SK-N-SH treated with all-trans-retinoic acid at 6 μM for 48 hours (cell line): ENCODE data around the gene CFD.

Experiments used
- ATAC-seq: fragments of 200-7000 bp; cut with Tn5 transposase; 3 replicates; pipeline ENCODE4 v1.9.1; 2020; ENCODE audit warnings: mild to moderate bottlenecking, moderate library complexity
- ARNTL ChIP-seq: fragments of 450-650 bp; formaldehyde crosslinking; IDR thresholded peaks from 2 replicates; pipeline ENCODE4 v1.5.0; 2020; ENCODE audit warnings: low read depth, mild to moderate bottlenecking, moderate library complexity, borderline replicate concordance
- CSDC2 ChIP-seq: fragments of 250-450 bp; sonication (Bioruptor Pico); IDR thresholded peaks from 2 replicates; pipeline ENCODE4 v1.5.0; 2020; ENCODE audit warnings: mild to moderate bottlenecking, moderate library complexity
- ESRRG ChIP-seq: fragments of 250-450 bp; sonication (Bioruptor Pico); IDR thresholded peaks from 2 replicates; pipeline ENCODE4 v1.6.1; 2021; ENCODE audit warnings: mild to moderate bottlenecking
- GLIS3 ChIP-seq: fragments of 250-450 bp; sonication (Bioruptor Pico); IDR thresholded peaks from 2 replicates; pipeline ENCODE4 v1.5.0; 2020; ENCODE audit warnings: mild to moderate bottlenecking, moderate library complexity
- ISL1 ChIP-seq: fragments of 250-450 bp; sonication (Bioruptor Pico); IDR thresholded peaks from 2 replicates; pipeline ENCODE4 v2.1.2; 2022; ENCODE audit warnings: mild to moderate bottlenecking, moderate library complexity
- OSR1 ChIP-seq: fragments of 250-450 bp; sonication (Bioruptor Pico); IDR thresholded peaks from 2 replicates; pipeline ENCODE4 v1.8.0; 2022; ENCODE audit warnings: moderate library complexity, mild to moderate bottlenecking, inconsistent platforms
- PPARA ChIP-seq: fragments of 250-450 bp; sonication (Bioruptor Pico); IDR thresholded peaks from 2 replicates; pipeline ENCODE4 v1.5.0; 2020; ENCODE audit warnings: mild to moderate bottlenecking, borderline replicate concordance
- SNAI2 ChIP-seq: fragments of 250-450 bp; sonication (Bioruptor Pico); IDR thresholded peaks from 2 replicates; pipeline ENCODE4 v1.5.0; 2020; ENCODE audit warnings: mild to moderate bottlenecking, moderate library complexity
- TCF4 ChIP-seq: fragments of 250-450 bp; sonication (Bioruptor Pico); IDR thresholded peaks from 2 replicates; pipeline ENCODE4 v1.8.0; 2021; ENCODE audit warnings: mild to moderate bottlenecking, moderate library complexity, borderline replicate concordance
- ZC3H10 ChIP-seq: fragments of 250-450 bp; sonication (Bioruptor Pico); IDR thresholded peaks from 2 replicates; pipeline ENCODE4 v1.5.1; 2021; ENCODE audit warnings: mild to moderate bottlenecking, moderate library complexity
- ZFP30 ChIP-seq: fragments of 450-650 bp; formaldehyde crosslinking; IDR thresholded peaks from 2 replicates; pipeline ENCODE4 v1.5.0; 2022; ENCODE audit warnings: mild to moderate bottlenecking, moderate library complexity
- ZNF565 ChIP-seq: fragments of 450-650 bp; formaldehyde crosslinking; conservative IDR thresholded peaks from 2 replicates; pipeline ENCODE4 v1.5.0; 2020; ENCODE audit warnings: low read depth, mild to moderate bottlenecking, moderate library complexity
- ZNF70 ChIP-seq: fragments of 450-650 bp; formaldehyde crosslinking; IDR thresholded peaks from 2 replicates; pipeline ENCODE4 v1.5.0; 2020; ENCODE audit warnings: mild to moderate bottlenecking, moderate library complexity
- ZNF8 ChIP-seq: fragments of 450-650 bp; formaldehyde crosslinking; IDR thresholded peaks from 2 replicates; pipeline ENCODE4 v1.5.0; 2020; ENCODE audit warnings: mild to moderate bottlenecking, moderate library complexity
- TF ChIP-seq, protein P1 (sequence below): fragments of 250-450 bp; sonication (Bioruptor Pico); IDR thresholded peaks from 2 replicates; pipeline ENCODE4 v1.5.0; 2020; ENCODE audit warnings: mild to moderate bottlenecking, moderate library complexity
- TF ChIP-seq, protein P2 (sequence below): fragments of 250-450 bp; sonication (Bioruptor Pico); IDR thresholded peaks from 2 replicates; pipeline ENCODE4 v1.8.0; 2020; ENCODE audit warnings: mild to moderate bottlenecking, moderate library complexity, borderline replicate concordance
- TF ChIP-seq, protein P3 (sequence below): fragments of 250-450 bp; sonication (Bioruptor Pico); IDR thresholded peaks from 2 replicates; pipeline ENCODE4 v1.5.1; 2020; ENCODE audit warnings: low read depth, mild to moderate bottlenecking, moderate library complexity
- TF ChIP-seq, protein P4 (sequence below): fragments of 250-450 bp; sonication (Bioruptor Pico); IDR thresholded peaks from 2 replicates; pipeline ENCODE4 v1.8.0; 2021; ENCODE audit warnings: low read depth, mild to moderate bottlenecking, moderate library complexity, borderline replicate concordance
- TF ChIP-seq, protein P5 (sequence below): fragments of 250-450 bp; sonication (Bioruptor Pico); IDR thresholded peaks from 2 replicates; pipeline ENCODE4 v1.5.1; 2021; ENCODE audit warnings: mild to moderate bottlenecking, moderate library complexity

CFD gene

DNA sequence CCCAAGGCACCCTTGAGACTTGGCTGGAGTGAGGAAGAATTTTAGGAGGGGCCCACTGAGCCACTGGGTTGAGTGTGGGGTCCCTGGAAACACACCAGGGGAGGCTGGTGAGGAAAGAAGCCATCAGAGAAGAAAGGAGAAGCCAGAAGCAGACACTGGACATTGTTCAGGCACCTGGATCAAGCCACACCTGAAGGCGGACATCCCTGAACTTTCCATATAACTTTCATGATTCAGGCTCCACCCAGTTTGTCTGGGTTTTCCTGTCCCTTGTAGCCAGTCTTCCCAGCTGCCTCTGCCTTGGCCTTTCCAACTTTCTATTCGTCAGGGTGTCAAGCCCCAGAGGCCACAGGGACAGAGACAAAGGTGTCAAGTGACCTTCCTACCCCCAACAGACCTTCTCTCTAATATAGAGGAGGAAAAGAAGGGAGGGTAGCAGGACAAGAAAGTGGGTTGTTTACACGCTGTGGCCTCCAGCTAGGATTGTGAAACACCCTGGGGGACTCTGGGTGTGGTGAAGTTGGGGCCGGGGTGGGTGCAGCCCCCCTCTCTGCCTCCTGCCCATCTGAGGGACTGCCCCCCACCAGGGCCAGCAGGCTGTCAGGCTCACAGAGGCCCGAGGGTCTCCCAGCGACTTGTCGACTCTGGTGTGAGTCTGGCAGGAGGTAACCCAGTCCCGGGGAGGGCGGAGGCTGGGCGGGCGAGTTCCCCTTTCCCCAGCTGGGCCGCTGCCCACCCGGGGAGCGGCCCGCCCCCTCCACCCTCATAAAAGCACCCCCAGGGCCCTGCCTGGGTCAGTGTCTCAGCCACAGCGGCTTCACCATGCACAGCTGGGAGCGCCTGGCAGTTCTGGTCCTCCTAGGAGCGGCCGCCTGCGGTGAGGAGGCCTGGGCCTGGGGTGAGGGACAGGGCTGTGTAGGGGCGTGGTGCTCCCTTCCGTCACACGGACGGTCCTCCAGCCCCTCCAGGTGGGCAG is at the start of gene CFD:
Gene CFD, plus strand, starts transcription at position 797 of the 976 bp plus-strand sequence. Its CDS starts 26 bp downstream, at position 823.
- TF ChIP-seq ZNF8 (CRISPR knock-in tag) (no peak), ZC3H10 (CRISPR knock-in tag) (no peak), PPARA (CRISPR knock-in tag) (no peak), SNAI2 (no peak), TCF4 (no peak), ZFP30 (CRISPR knock-in tag) (no peak), ISL1 (CRISPR knock-in tag) (no peak), GLIS3 (no peak)
- TF ChIP-seq, protein P1, sequence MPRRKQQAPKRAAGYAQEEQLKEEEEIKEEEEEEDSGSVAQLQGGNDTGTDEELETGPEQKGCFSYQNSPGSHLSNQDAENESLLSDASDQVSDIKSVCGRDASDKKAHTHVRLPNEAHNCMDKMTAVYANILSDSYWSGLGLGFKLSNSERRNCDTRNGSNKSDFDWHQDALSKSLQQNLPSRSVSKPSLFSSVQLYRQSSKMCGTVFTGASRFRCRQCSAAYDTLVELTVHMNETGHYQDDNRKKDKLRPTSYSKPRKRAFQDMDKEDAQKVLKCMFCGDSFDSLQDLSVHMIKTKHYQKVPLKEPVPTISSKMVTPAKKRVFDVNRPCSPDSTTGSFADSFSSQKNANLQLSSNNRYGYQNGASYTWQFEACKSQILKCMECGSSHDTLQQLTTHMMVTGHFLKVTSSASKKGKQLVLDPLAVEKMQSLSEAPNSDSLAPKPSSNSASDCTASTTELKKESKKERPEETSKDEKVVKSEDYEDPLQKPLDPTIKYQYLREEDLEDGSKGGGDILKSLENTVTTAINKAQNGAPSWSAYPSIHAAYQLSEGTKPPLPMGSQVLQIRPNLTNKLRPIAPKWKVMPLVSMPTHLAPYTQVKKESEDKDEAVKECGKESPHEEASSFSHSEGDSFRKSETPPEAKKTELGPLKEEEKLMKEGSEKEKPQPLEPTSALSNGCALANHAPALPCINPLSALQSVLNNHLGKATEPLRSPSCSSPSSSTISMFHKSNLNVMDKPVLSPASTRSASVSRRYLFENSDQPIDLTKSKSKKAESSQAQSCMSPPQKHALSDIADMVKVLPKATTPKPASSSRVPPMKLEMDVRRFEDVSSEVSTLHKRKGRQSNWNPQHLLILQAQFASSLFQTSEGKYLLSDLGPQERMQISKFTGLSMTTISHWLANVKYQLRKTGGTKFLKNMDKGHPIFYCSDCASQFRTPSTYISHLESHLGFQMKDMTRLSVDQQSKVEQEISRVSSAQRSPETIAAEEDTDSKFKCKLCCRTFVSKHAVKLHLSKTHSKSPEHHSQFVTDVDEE (CRISPR knock-in tag) = no peak
- TF ChIP-seq, all 23 proteins: peak for 0
- no peak for ATAC-seq

DNA sequence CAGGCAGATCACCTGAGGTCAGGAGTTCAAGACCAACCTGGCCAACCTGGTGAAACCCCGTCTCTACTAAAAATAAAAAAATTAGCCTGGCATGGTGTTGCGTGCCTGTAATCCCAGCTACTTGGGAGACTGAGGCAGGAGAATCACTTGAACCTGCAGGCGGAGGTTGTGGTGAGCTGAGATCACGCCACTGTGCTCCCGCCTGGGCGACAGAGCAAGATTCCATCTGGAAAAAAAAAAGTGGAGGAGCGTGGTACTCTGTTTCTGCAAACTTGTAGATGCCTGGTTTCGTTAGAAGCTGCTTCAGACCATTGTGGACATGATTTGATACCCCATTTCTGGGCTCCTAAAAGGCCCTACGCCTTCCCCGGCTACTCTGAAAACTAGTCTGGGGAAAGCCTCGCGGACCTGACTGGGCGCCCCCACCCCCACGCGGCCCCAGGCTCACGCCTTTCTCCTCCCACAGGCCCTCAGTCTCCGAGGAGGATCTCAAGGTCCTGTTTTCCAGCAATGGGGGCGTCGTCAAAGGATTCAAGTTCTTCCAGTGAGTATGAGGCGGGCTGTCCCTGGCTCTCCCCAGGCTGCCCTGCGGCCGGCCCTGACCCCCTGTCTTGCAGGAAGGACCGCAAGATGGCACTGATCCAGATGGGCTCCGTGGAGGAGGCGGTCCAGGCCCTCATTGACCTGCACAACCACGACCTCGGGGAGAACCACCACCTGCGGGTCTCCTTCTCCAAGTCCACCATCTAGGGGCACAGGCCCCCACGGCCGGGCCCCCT is 49.2 kb upstream of the CFD start:
- ATAC-seq = no peak
- TF ChIP-seq, protein P2, sequence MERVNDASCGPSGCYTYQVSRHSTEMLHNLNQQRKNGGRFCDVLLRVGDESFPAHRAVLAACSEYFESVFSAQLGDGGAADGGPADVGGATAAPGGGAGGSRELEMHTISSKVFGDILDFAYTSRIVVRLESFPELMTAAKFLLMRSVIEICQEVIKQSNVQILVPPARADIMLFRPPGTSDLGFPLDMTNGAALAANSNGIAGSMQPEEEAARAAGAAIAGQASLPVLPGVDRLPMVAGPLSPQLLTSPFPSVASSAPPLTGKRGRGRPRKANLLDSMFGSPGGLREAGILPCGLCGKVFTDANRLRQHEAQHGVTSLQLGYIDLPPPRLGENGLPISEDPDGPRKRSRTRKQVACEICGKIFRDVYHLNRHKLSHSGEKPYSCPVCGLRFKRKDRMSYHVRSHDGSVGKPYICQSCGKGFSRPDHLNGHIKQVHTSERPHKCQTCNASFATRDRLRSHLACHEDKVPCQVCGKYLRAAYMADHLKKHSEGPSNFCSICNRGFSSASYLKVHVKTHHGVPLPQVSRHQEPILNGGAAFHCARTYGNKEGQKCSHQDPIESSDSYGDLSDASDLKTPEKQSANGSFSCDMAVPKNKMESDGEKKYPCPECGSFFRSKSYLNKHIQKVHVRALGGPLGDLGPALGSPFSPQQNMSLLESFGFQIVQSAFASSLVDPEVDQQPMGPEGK (CRISPR knock-in tag) = no peak
- TF ChIP-seq TCF4 (no peak), OSR1 (CRISPR knock-in tag) (no peak), ZC3H10 (CRISPR knock-in tag) (no peak), ZNF565 (CRISPR knock-in tag) (no peak), ISL1 (CRISPR knock-in tag) (no peak)
- TF ChIP-seq, protein P3, sequence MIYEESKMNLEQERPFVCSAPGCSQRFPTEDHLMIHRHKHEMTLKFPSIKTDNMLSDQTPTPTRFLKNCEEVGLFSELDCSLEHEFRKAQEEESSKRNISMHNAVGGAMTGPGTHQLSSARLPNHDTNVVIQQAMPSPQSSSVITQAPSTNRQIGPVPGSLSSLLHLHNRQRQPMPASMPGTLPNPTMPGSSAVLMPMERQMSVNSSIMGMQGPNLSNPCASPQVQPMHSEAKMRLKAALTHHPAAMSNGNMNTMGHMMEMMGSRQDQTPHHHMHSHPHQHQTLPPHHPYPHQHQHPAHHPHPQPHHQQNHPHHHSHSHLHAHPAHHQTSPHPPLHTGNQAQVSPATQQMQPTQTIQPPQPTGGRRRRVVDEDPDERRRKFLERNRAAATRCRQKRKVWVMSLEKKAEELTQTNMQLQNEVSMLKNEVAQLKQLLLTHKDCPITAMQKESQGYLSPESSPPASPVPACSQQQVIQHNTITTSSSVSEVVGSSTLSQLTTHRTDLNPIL (CRISPR knock-in tag) = no peak

DNA sequence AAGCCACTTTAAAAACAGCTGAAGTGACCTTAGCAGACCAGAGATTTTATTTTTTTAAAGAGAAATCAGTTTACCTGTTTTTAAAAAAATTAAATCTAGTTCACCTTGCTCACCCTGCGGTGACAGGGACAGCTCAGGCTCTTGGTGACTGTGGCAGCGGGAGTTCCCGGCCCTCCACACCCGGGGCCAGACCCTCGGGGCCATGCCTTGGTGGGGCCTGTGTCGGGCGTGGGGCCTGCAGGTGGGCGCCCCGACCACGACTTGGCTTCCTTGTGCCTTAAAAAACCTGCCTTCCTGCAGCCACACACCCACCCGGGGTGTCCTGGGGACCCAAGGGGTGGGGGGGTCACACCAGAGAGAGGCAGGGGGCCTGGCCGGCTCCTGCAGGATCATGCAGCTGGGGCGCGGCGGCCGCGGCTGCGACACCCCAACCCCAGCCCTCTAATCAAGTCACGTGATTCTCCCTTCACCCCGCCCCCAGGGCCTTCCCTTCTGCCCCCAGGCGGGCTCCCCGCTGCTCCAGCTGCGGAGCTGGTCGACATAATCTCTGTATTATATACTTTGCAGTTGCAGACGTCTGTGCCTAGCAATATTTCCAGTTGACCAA is 48.5 kb upstream of the CFD start:
- TF ChIP-seq, protein P4, sequence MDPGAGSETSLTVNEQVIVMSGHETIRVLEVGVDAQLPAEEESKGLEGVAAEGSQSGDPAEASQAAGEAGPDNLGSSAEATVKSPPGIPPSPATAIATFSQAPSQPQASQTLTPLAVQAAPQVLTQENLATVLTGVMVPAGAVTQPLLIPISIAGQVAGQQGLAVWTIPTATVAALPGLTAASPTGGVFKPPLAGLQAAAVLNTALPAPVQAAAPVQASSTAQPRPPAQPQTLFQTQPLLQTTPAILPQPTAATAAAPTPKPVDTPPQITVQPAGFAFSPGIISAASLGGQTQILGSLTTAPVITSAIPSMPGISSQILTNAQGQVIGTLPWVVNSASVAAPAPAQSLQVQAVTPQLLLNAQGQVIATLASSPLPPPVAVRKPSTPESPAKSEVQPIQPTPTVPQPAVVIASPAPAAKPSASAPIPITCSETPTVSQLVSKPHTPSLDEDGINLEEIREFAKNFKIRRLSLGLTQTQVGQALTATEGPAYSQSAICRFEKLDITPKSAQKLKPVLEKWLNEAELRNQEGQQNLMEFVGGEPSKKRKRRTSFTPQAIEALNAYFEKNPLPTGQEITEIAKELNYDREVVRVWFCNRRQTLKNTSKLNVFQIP (CRISPR knock-in tag) = no peak
- TF ChIP-seq ZC3H10 (CRISPR knock-in tag) (no peak), GLIS3 (no peak), SNAI2 (no peak), ISL1 (CRISPR knock-in tag) (no peak), ZNF70 (no peak), ZNF8 (CRISPR knock-in tag) (no peak), TCF4 (no peak), CSDC2 (no peak), PPARA (CRISPR knock-in tag) (no peak), ESRRG (CRISPR knock-in tag) (no peak), ZFP30 (CRISPR knock-in tag) (no peak), ARNTL (CRISPR knock-in tag) (no peak)
- TF ChIP-seq, protein P5, sequence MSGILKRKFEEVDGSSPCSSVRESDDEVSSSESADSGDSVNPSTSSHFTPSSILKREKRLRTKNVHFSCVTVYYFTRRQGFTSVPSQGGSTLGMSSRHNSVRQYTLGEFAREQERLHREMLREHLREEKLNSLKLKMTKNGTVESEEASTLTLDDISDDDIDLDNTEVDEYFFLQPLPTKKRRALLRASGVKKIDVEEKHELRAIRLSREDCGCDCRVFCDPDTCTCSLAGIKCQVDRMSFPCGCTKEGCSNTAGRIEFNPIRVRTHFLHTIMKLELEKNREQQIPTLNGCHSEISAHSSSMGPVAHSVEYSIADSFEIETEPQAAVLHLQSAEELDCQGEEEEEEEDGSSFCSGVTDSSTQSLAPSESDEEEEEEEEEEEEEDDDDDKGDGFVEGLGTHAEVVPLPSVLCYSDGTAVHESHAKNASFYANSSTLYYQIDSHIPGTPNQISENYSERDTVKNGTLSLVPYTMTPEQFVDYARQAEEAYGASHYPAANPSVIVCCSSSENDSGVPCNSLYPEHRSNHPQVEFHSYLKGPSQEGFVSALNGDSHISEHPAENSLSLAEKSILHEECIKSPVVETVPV = no peak
- TF ChIP-seq, protein P3 (CRISPR knock-in tag) = no peak
- TF ChIP-seq, protein P2 (CRISPR knock-in tag) = no peak
- ATAC-seq = no peak
